T-cell (primary cell): ENCODE measurements around the gene SLAIN2. TPM values are rescaled to one million over a fixed set of nuclear protein-coding genes. Genes with fewer than 3 reads are reported as not detected.

Source experiments
- ATAC-seq, 4 experiments: fragments of 200-7000 bp in 3 of 4; fragments of 150-1000 bp in 1 of 4; cut with Tn5 transposase; replicated peaks in 1 of 4; 1 replicate in 3 of 4; 2 replicates in 1 of 4; pipeline ENCODE4 v1.10.0; 2021; ENCODE audit warnings: moderate library complexity in 3 of 4, mild to moderate bottlenecking in 2 of 4, moderate number of reproducible peaks in 1 of 4
- CTCF ChIA-PET, 2 donors: fragments of 300-600 bp; sonication (Branson Sonifier 250); formaldehyde crosslinking; loops; one replicate each; lab custom pipeline; 2022; ENCODE audit warnings: antibody characterized with exemption in 2 of 2; lab: Charles Lee
- POLR2A ChIA-PET, 2 donors: fragments of 300-600 bp; sonication (Branson Sonifier 250); formaldehyde crosslinking; loops; one replicate each; lab custom pipeline; 2022; ENCODE audit warnings: antibody characterized with exemption in 2 of 2; lab: Charles Lee
- DNase-seq, 35 experiments: peaks; one replicate each; pipeline versions ENCODE4 v3.0.0 to v3.0.0-alpha.2; 2013 to 2023
- H3K27ac ChIP-seq: one replicate; pipeline ENCODE4 v1.5.1; 2013; ENCODE audit warnings: low read length
- H3K27me3 ChIP-seq, 2 experiments: replicated peaks in 1 of 2; 1 replicate in 1 of 2; 2 replicates in 1 of 2; pipeline versions ENCODE4 v1.6.1 to v1.7.0; 2013; ENCODE audit warnings: low read length in 1 of 2, mixed read lengths in 1 of 2; ENCODE audit not compliant: control insufficient read depth in 2 of 2, insufficient read depth in 2 of 2; ENCODE audit errors: extremely low read depth in 1 of 2
- H3K36me3 ChIP-seq, 2 donors: 1 replicate in 1 of 2; 2 replicates in 1 of 2; pipeline versions ENCODE4 v1.6.1 to v1.7.0; 2013; ENCODE audit warnings: low read length in 1 of 2; ENCODE audit not compliant: control insufficient read depth in 2 of 2, insufficient read depth in 1 of 2; ENCODE audit errors: extremely low read depth in 1 of 2
- H3K4me1 ChIP-seq, 2 experiments: 1 replicate in 1 of 2; 2 replicates in 1 of 2; pipeline versions ENCODE4 v1.6.1 to v1.7.0; 2013; ENCODE audit warnings: low read length in 2 of 2, mixed read lengths in 1 of 2; ENCODE audit not compliant: insufficient read depth in 2 of 2, control insufficient read depth in 1 of 2; ENCODE audit errors: extremely low read depth in 1 of 2
- H3K4me3 ChIP-seq, 2 donors: 1 replicate in 1 of 2; 2 replicates in 1 of 2; pipeline versions ENCODE4 v1.5.1 to v1.7.0; 2013; ENCODE audit warnings: mild to moderate bottlenecking in 2 of 2, low read length in 1 of 2, moderate library complexity in 1 of 2; ENCODE audit not compliant: control insufficient read depth in 1 of 2; ENCODE audit errors: extremely low read depth in 1 of 2
- H3K9me3 ChIP-seq: 2 replicates; pipeline ENCODE4 v1.7.0; 2013
- H3K27ac Mint-ChIP-seq, 2 donors: one replicate each; pipeline ENCODE4 v1.8.0; 2020 to 2021; ENCODE audit warnings: mild to moderate bottlenecking in 2 of 2, mixed read lengths in 2 of 2
- H3K27me3 Mint-ChIP-seq, 2 donors: one replicate each; pipeline ENCODE4 v1.8.0; 2021 to 2022; ENCODE audit warnings: mixed read lengths in 2 of 2
- H3K36me3 Mint-ChIP-seq: one replicate; pipeline ENCODE4 v1.8.0; 2021; ENCODE audit warnings: mixed read lengths
- H3K4me1 Mint-ChIP-seq, 3 donors: one replicate each; pipeline ENCODE4 v1.8.0; 2020 to 2022; ENCODE audit warnings: mixed read lengths in 3 of 3, mild to moderate bottlenecking in 1 of 3
- H3K4me3 Mint-ChIP-seq, 3 donors: one replicate each; pipeline ENCODE4 v1.8.0; 2020 to 2022; ENCODE audit warnings: mild to moderate bottlenecking in 3 of 3, mixed read lengths in 3 of 3, moderate library complexity in 3 of 3
- H3K9me3 Mint-ChIP-seq, 3 donors: one replicate each; pipeline ENCODE4 v1.8.0; 2020 to 2022; ENCODE audit warnings: mixed read lengths in 3 of 3
- WGBS: methylation state at CpG from one replicate; pipeline ENCODE4 v1.1.5; 2013; ENCODE audit warnings: missing lambda C conversion rate; ENCODE audit not compliant: insufficient coverage; 5-methylcytosine and 5-hydroxymethylcytosine counted together
- total RNA-seq, 35 experiments: library from RNA in 6 of 35; stranded (reverse) in 6 of 35; fragments of 120-200 nt in 1 of 35; gene quantifications; one replicate each; pipeline versions ENCODE4 v1.2.1 to v1.2.4 and lab custom pipeline; 2013 to 2026

Gene SLAIN2
- total RNA-seq, 5 donors from 2014 or later (not counting 1 experiment from before 2014, with no cell fraction given) = 61.5 to 75.2 (median 70.5) TPM

GRCh38 chr4:48461000-48461399 lies 119.7 kb downstream of the SLAIN2 start:
- Histone ChIP-seq H3K27me3 (no peaks in the 10 kb centered on the region), H3K4me1 (no peaks in the 10 kb centered on the region), H3K9me3 (no peaks in the 10 kb centered on the region), H3K4me3 (no peak overlapping the region), H3K27ac (no peak overlapping the region), H3K36me3 (no peaks in the 10 kb centered on the region)
- H3K4me3 Mint-ChIP-seq = no peak overlapping the region
- ChIA-PET CTCF (interaction anchor here in 1 of 2 donors (0.6 kb wide), 1 partner anchor 54 kb away, joined by 3 read pairs; no protein-coding TSS in a partner anchor), POLR2A (interaction anchor here in 1 of 2 donors (0.5 kb wide), 1 partner anchor 26 kb away, joined by 6 read pairs; no protein-coding TSS in a partner anchor)
- H3K27me3 Mint-ChIP-seq = no peaks in the 10 kb centered on the region
- no peak overlapping the region for H3K27ac Mint-ChIP-seq
- ATAC-seq (no peak), DNase-seq (no peak)
- no peaks in the 10 kb centered on the region for H3K36me3 Mint-ChIP-seq
- H3K4me1 Mint-ChIP-seq = no peaks in the 10 kb centered on the region
- H3K9me3 Mint-ChIP-seq = peaks cover 0 to 13% (median 2%) of the 10 kb centered on the region in 3 donors

DNA sequence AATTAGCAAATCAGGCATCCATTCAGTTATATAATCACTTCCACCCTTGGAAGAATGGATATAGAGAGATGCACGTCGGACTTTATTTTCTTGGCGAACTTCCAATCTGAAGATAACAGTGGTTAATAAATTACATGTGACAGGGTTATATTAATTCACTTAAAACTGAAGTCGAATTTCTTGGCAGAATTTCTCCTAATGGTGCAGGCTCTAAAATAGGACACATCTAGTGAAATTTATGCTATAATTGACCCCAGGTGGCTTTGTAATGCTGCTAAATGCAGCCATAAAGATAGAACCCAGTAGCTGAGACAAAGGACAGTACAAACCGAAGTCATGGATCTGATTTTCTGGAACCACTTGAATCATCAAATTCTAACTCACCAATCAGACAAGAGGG lies 121.0 kb downstream of the SLAIN2 start:
- H3K4me1 Mint-ChIP-seq = no peaks in the 10 kb centered on the region
- H3K27ac ChIP-seq = no peak overlapping the region
- H3K27me3 Mint-ChIP-seq = no peaks in the 10 kb centered on the region
- no peaks in the 10 kb centered on the region for H3K36me3 ChIP-seq
- H3K4me1 ChIP-seq = no peaks in the 10 kb centered on the region
- DNase-seq = no peak
- peaks cover 0 to 9% (median 2%) of the 10 kb centered on the region in 3 donors for H3K9me3 Mint-ChIP-seq
- no peak for ATAC-seq
- H3K9me3 ChIP-seq = no peaks in the 10 kb centered on the region
- no peak overlapping the region for H3K27ac Mint-ChIP-seq
- 100% methylated on average over 1 of the region's 5 CpGs for WGBS
- ChIA-PET POLR2A (no interaction called here), CTCF (interaction anchor here in 1 of 2 donors (1.2 kb wide), 1 partner anchor 16 kb away, joined by 4 read pairs; no protein-coding TSS in a partner anchor)
- H3K27me3 ChIP-seq = no peaks in the 10 kb centered on the region
- H3K4me3 Mint-ChIP-seq = no peak overlapping the region
- H3K4me3 ChIP-seq = no peak overlapping the region
- no peaks in the 10 kb centered on the region for H3K36me3 Mint-ChIP-seq

- H3K4me1 Mint-ChIP-seq = no peaks in the 10 kb centered on the region
- no peak for ATAC-seq
Measured at GRCh38 chr4:48467442-48467841, 126.1 kb downstream of the SLAIN2 start.

GRCh38 chr4:48467891-48468290 lies 126.6 kb downstream of the SLAIN2 start:
- H3K4me3 ChIP-seq = no peak overlapping the region
- no peaks in the 10 kb centered on the region for H3K27me3 ChIP-seq
- no peaks in the 10 kb centered on the region for H3K9me3 ChIP-seq
- H3K4me1 Mint-ChIP-seq = no peaks in the 10 kb centered on the region
- no peak overlapping the region for H3K27ac ChIP-seq
- no peaks in the 10 kb centered on the region for H3K36me3 Mint-ChIP-seq
- H3K4me3 Mint-ChIP-seq = no peak overlapping the region
- ATAC-seq (no peak), DNase-seq (no peak)
- H3K9me3 Mint-ChIP-seq = peaks cover 0 to 9% (median 2%) of the 10 kb centered on the region in 3 donors
- 59% methylated on average over 1 of the region's 5 CpGs for WGBS
- ChIA-PET CTCF (no interaction called here), POLR2A (no interaction called here)
- H3K27me3 Mint-ChIP-seq = peaks cover 0 to 3% of the 10 kb centered on the region in 2 donors
- H3K4me1 ChIP-seq = no peaks in the 10 kb centered on the region
- H3K36me3 ChIP-seq = no peaks in the 10 kb centered on the region
- no peak overlapping the region for H3K27ac Mint-ChIP-seq

More at GRCh38 chr4:48467442-48467841, 126.1 kb downstream of the SLAIN2 start:
- Histone ChIP-seq H3K4me1 (no peaks in the 10 kb centered on the region), H3K9me3 (no peaks in the 10 kb centered on the region), H3K27me3 (no peaks in the 10 kb centered on the region), H3K36me3 (no peaks in the 10 kb centered on the region), H3K4me3 (no peak overlapping the region), H3K27ac (no peak overlapping the region)
- H3K27ac Mint-ChIP-seq = no peak overlapping the region
- ChIA-PET CTCF (no interaction called here), POLR2A (no interaction called here)
- WGBS = no CpG with 5 or more reads among the region's 2 CpGs
- no peak overlapping the region for H3K4me3 Mint-ChIP-seq
- peaks cover 0 to 3% of the 10 kb centered on the region in 2 donors for H3K27me3 Mint-ChIP-seq
- H3K9me3 Mint-ChIP-seq = peaks cover 0 to 9% (median 2%) of the 10 kb centered on the region in 3 donors
- no peaks in the 10 kb centered on the region for H3K36me3 Mint-ChIP-seq
- DNase-seq = no peak

DNA sequence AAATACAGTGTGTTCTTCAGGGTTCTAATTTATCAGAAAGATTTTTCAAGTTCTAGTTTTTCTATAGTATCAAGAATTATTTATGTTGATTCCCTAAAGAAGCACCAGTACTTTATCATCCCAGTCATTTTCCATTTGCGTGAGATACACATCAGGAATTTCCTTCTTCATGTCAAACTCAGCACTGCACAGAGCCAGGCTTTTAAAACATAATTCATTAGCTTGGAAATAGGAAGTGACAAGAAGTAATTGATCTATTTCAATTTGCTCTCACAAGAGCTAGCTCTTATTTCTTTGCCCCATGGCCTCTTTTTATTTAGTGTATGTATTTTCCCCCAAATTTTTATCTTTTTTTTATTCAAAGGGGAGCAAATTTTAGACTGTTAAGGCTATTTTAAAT lies 128.8 kb downstream of the SLAIN2 start:
- no peaks in the 10 kb centered on the region for H3K9me3 ChIP-seq

GRCh38 chr4:48470570-48470969 lies 129.2 kb downstream of the SLAIN2 start:
- Mint-ChIP-seq H3K27ac (no peak overlapping the region), H3K4me3 (no peak overlapping the region), H3K4me1 (no peaks in the 10 kb centered on the region), H3K27me3 (peaks cover 3 to 5% of the 10 kb centered on the region in 2 donors), H3K36me3 (no peaks in the 10 kb centered on the region), H3K9me3 (no peaks in the 10 kb centered on the region)
- H3K27me3 ChIP-seq = no peaks in the 10 kb centered on the region
- ChIA-PET CTCF (no interaction called here), POLR2A (no interaction called here)
- no peaks in the 10 kb centered on the region for H3K36me3 ChIP-seq
- ATAC-seq = no peak
- H3K4me3 ChIP-seq = no peak overlapping the region
- H3K4me1 ChIP-seq = no peaks in the 10 kb centered on the region
- no CpG with 5 or more reads among the region's 2 CpGs for WGBS
- no peaks in the 10 kb centered on the region for H3K9me3 ChIP-seq
- no peak for DNase-seq
- H3K27ac ChIP-seq = no peak overlapping the region

More for the DNA sequence above, 128.8 kb downstream of the SLAIN2 start:
- Histone ChIP-seq H3K27ac (no peak overlapping the region), H3K4me1 (no peaks in the 10 kb centered on the region), H3K27me3 (no peaks in the 10 kb centered on the region), H3K4me3 (no peak overlapping the region), H3K36me3 (no peaks in the 10 kb centered on the region)
- ChIA-PET CTCF (interaction anchor here in 1 of 2 donors (0.6 kb wide), 1 partner anchor 17 kb away, joined by 5 read pairs; no protein-coding TSS in a partner anchor), POLR2A (no interaction called here)
- no peak for DNase-seq
- H3K4me3 Mint-ChIP-seq = no peak overlapping the region
- peaks cover 3% of the 10 kb centered on the region in 2 donors for H3K27me3 Mint-ChIP-seq
- H3K9me3 Mint-ChIP-seq = no peaks in the 10 kb centered on the region
- no peak for ATAC-seq
- no peaks in the 10 kb centered on the region for H3K4me1 Mint-ChIP-seq
- H3K27ac Mint-ChIP-seq = no peak overlapping the region
- H3K36me3 Mint-ChIP-seq = no peaks in the 10 kb centered on the region
- no CpG with 5 or more reads among the region's 1 CpG for WGBS
